SIG-M5 treated with dmso at 0.1 percent for 504 hours (cell line): Measurements from ENCODE around the gene FRMD4A.
"Not testable (repeated sequence)": the region's sequence is repeated elsewhere in the genome, so short reads cannot be mapped to it uniquely, and the experiment has no call there.

Experiments used
- DNase-seq: peaks from one replicate; lab custom pipeline; 2025; ENCODE audit not compliant: unreplicated experiment; lab: John Stamatoyannopoulos, UW

The FRMD4A gene

DNA sequence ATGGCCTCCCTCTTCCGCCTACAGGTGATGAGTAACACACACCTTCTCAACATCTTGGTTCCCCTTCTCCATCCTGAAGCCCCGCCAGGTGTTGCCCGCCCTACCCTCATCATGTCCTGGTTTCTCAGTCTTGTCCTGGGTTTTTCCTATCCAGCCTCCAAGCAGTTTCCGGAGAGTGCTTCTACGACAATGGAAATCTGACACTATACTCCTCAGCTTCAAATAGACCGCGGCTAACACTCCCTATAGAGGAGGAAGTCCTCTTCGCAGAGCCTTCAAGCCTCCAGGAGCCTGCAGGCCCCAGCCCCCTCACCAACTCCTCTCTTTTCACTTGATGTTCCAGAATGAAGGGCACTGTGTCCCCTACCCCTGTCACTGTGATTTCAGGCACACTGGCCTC is 596.6 kb downstream of the FRMD4A start:
- DNase-seq: no peak

DNA sequence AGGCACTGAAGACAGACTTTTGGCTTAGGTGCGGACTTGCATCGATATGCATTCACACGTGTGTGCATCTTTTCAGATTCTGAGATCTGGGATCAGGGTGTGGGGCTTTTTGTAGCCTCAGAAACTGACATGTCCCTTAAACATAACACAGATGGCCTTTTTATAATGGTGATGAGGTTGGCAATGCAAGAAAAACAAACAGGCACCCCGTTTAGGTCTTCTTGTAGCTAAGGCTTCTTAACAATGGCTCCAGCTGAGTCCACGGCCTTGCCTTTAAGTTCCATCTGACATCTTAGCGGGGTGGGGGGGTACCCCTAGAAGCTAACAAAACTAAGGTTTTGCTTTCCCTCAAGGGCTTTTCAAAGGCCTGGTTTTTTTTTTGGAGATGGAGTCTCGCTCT is 597.7 kb downstream of the FRMD4A start:
- DNase-seq: no peak

DNA sequence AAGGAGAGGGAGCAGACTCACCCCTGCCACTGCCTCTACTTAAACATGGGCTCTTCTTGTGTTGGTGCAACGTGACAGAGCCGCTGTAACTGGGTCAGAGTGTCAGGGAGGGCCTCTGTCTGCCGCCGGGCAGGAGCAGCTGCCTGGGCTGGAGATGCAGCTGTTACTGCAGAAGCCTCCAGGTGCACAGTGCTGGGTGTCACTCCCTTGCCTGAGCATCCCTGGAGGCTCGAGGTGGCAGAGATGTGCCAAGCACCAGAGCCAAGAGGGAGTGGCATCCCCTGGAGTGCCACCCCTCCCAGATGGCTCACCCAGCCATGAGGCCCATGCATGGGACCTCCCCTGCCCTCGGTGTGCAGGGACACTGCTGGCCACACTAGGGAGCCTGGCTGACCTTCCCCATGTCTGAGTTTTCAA is 598.3 kb downstream of the FRMD4A start:
- DNase-seq: no peak

DNA sequence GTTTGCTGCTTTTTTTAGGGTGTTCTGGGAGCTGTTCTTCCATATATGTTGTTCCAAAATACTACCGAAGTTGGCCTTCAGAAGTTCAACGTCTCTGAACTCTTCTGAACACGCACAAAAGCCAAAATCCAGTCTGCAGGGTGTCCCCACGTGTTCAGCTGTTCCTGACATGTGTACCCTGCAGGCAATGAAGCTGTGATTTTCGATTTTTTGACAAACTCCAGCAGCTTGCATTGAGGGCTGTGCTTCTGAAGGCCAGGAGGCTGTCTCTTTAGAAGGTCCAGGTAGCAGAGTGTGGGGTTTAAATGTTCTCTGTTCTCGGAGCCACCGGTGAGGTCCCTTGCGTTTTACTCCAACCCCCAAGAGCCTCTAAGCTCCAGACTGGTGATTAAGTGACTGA is 598.9 kb downstream of the FRMD4A start:
- no peak for DNase-seq

DNA sequence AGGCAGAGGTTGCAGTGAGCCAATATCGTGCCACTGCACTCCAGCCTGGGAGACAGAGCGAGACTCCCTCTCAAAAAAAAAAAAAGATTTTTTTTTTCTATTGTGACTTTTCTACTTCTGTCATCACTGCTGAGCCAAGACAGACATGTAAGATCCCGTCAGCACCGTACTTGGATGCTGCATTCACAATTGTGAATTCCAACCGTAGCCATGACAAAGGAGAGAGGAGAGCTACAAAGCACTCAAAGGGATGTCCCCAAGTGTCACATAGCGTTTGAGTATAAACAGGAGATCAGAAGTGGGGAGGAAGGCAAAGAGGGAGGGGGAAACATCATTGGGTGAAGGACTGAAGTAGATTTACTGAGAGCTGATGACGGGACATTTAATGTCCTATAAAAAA is 599.8 kb downstream of the FRMD4A start:
- no peak for DNase-seq

DNA sequence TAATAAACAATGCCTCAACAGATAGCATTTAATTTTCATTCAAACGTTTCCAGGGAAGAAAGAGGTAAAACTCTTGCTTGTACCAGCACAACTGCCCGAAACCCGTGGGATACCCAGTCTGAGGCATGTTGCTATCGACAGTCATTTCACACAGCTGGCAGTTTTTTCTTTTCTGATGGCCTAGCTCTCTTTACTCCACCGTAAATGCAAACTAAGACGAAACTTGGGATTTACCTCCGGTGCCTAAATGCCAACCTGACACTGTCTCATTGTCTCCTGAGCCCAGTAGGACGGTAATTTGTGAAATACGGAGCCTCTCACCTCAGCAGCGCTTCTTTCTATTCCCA is 600.4 kb downstream of the FRMD4A start:
- no peak for DNase-seq

DNA sequence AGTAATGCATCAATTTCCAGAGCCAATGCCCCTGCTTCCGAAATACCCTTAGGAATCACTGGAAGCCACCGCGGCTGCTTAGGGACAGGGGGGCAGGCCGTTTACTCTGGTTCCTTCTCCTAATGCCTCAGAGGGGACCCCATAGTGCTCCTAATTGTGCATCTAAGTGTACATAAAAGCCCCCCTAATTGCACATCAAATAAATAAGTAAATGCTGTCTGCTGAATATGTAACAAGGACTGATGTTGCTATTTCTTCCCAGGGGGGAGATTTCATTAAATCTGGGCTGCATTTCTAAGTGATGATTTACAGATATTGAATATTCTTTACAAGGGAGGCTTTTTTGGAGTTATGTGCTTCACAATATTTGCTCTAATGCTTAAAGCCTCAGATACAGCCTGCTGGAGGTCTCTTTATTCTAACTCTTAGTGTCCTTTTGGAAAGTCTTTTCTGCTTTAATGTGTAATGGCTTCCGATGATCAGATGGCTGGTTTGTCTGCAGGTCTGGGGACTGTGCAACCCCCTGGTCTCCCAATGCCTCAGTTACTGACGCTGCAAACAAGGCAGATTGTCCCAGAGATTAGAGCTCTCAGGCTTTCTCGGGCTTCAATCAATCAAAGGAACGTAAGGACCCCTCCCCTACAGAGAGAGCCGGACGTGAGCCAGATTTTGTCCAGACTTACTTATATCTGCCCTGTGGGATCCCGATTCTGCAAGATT is 601.0 kb downstream of the FRMD4A start:
- DNase-seq: no peak

DNA sequence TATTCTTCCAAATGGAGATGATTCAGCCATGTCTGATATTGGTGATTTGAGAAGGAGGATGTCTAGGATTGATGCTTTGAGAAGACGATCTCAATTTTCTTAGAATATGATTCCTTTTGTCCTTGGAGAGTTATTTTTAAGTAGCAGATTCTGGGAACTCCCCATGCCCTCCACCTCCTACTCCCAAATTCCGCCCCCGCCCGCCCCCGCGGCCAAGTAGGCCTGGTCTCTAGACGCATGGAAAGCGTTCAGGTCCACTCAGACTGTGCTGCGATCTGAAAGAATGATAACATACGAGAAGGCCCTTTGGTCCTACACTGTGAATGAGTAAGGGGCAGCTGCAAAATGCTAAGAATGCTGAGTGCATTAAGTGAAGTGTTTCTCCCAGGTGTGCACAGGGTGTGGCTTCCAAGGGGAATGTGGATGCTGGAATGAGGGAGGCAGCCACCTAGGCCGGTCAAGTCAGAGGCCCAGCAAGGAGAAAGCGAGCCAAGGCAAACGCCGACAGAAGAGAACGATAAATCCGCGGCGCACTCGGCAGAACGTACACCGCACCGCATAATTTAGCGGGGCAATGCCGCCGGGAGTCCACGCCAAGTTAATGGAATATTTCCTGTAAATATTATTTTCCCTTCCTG is 601.7 kb downstream of the FRMD4A start:
- no peak for DNase-seq

DNA sequence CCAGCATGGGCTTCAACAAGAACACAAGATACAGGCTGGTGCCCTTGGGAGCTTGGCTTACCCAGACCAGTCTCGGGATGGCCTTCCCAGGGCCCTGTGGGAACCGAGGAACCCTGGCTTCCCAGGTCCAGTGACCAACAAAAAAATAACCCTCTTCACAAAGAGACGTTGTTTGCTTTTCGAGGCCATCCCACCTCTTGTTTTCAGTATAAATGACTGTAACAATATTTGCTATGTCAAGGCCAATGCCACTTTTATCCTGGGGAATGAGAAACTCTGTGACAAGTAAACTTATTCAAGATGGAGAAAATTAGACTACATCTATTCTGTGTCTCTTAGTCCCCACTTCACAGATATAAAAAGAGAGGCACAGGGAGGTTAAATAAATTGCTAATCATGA is 605.1 kb downstream of the FRMD4A start:
- no peak for DNase-seq

DNA sequence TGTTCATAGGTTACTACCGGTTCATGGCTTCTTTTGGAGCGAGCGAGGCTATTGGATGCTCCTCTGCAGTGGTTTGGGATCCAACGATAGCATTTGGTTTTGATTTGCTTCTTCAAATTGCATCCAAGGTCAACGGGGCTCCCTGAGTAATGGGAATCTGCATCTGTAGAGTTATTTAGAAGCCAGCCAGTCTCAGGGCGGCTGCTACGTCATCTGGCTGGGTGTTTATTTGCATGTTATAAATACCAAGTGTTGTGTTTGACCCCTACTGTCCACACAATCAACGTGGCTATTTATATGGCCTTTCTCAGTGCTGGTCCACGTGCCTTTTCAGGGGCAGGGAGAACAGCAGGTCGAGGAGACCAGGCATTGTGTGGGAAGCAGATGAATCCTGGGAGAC is 606.2 kb downstream of the FRMD4A start:
- DNase-seq: no peak

DNA sequence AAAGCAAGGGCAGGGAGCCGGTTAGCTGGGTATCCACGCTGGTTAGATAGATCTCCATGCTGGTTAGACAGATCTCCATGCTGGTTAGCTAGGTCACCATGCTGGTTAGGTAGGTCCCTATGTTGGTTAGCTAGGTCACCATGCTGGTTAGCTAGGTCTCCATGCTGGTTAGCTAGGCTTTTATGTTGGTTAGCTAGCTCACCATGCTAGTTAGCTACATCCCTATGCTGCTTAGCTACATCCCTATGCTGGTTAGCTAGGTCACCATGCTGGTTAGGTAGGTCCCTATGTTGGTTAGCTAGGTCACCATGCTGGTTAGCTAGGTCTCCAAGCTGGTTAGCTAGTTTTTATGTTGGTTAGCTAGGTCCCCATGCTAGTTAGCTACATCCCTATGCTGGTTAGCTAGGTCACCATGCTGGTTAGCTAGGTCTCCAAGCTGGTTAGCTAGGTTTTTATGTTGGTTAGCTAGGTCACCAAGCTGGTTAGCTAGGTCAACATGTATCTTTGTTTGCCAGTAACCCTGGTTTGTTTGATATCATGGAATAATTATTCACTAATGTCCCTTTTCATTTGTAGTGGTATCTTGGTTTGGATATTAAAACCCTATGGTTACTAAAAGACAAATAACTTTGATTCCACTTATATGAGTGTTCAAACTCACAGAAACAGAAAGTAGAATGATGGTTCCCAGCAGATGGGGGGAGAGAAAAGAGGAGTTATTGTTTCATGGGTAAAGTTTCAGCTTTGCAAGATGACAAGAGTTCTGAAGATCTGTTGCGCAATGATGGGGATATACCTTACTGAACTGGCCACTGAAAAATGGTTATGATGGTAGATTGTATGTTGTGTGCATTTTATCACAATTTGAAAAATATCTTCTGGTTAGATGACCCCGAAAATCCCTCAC is 607.7 kb downstream of the FRMD4A start:
- DNase-seq: no peak

DNA sequence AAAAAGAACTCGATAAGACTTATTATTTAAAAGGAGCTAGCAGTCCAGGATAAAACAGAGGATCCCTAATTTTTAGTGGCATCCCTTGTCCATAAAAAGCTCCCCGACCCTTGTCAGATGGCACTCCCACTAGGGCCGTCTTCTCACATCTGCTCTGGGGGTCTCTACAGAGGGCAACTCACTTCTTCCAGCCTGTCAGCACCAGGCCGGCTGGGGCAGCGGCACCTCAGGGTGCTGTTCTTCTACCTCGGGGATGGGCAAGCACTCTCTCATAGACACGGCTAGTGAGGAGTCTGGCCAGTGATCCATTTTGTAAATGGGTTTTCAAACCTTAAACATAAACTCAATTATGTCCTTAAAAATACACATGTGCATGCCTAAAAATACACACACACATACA is 609.2 kb downstream of the FRMD4A start:
- no peak for DNase-seq

DNA sequence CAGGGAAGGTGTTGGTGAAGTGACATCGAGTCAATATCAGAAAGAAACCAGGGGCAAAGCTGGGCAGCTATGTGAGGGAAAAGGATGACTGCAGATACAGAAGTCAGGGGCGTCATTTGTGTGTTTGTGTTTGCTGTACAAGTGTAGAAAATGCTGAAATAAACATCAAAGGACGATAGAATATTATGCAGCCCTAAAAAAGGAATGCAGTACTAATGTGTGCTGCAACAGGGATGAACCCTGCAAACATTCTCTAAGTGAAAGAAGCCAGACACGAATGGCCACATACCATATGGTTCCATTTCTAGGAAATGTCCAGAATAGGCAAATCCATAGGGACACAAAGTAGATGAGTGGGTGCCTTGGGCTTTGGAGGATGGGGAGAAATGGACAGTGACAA is 610.0 kb downstream of the FRMD4A start:
- no peak for DNase-seq

DNA sequence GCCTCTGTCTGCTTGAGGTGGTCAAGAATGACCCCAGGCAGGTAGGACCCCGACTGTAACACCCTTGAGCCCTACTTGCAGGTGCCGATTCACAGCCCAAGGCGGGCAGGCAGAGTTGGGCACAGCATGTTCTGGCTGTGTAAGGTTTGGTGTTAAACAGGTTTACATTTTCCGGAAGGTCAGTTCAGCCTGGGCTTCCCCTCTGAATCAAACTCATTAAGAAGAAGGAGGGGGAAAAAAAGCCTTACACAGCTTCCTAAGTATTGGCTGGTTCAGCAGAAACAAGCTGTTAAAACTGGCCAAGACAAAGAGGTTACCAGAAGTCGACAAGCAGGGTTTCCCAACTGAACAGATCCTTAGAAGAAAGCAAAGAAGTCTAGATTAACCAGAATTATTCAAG is 611.3 kb downstream of the FRMD4A start:
- no peak for DNase-seq

DNA sequence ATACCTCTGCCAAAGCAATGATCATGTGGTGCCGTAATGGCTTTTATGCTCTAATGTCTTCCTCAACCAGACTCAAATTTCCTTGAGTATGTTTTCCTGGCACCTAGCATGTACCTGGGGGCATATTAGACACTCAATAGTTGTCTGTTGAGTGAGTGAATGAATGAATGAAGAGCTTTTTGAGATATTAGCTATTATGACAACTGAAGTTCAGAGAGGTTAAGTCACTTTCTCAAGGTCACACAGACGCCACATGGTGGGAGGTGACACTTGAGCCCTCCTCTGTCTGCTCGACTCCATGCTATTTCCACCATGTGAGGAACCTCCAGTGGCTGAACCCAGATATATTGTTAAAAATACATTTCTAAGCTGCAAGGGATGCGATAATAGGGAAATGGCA is 611.9 kb downstream of the FRMD4A start:
- DNase-seq: no peak

DNA sequence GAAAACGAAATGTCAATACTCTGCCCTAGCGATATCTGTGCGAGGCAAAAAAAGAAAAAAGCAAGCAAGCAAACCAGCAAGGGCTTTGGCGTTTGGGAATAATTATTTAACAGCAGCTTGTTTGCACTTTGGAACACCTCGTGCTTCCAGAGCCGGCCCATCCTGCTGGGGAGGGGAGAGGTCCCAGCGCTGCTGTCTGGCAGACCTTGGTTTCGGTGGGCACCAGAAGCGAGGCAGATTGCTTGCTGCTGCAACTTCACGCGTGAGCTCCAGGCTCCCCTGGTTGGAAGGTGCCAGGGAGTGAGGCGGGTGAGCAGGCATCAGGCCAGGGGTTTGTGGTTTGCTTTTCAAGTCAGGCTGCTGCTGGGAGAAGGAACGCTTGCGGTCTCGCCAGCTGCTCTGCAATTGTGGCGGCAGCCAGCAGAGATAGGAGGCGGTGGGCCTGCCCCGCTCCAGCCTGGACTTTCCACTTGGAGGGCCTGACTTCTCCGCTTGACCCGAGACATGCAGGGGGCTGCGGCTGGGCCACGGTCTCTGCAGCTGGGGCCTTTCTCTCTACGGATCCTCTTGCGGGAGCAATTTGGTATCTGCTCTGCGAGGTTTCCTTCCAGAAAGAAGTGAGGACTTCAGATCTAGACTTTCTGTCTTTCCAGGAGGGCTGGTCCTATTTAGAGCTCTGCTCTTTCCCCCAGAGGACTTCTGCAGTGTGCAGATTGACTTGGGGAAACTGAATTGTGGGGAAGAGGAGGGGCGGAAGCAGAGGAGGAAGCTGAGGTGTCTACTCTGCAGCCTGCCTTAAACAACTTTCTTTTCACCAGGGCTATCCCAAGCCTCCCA is 612.6 kb downstream of the FRMD4A start:
- DNase-seq: peak; percentile 64

DNA sequence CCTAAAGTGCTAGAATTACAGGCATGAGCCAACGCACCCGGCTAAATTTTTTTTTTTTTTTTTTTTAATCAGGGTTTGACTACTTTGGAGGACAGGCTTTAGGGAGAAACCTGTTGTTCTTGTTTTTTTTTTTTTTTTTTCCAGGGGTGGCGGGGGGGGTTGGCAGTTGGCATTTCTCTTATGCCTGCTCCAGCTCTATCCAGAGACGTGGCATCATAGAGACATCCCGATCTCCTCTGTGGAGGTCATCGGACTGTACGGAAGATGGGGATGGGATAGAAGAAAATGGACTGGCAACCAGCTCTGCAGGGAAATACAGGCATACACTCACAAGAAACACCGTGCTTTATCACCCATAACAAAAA is 613.2 kb downstream of the FRMD4A start:
- DNase-seq: no peak

DNA sequence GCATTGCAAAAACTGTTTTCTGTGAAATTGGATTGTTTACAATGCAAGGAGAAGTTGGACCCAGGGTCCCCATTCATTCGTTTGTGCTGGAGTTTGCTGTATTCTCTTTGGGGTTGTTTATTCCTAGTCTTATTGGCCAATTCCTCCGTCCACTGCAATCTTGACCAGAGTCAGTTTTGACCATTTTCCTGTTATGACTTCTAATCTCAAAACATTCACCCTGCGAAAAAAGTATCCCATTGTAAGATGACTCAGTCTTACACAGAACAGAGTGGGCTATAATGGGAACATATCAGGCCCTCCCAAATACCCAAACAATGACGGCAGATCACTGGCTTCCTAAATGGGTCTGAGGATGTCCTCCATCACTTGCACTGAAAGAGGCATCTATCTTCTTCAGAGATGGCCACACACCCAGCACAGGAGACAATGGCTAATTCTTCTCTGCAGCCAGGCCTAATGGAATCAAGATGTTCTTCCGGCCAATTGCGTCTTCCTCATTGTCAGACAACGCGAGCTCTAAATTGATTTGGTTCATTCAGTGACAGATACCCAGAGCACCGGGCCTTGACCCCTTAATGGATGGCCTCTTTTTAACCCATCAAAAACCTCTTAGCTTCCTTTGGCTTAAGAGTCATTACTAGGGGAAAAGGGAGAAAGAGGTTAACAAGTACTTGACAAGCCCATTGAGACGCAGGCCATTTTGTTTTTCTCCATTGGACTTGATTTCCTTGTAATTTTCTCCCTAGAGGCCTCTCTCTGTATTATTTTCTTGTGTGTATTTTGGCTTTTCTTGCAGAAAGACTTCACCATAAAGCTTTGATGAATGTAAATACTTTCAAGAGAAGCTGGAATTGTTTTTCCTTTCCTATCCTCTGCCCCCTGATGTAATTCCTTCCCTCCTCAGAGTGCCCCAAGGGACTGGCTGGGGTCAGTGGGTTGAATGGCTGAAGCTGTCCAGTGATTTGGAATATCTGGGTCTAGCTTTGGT is 614.3 kb downstream of the FRMD4A start:
- no peak for DNase-seq

DNA sequence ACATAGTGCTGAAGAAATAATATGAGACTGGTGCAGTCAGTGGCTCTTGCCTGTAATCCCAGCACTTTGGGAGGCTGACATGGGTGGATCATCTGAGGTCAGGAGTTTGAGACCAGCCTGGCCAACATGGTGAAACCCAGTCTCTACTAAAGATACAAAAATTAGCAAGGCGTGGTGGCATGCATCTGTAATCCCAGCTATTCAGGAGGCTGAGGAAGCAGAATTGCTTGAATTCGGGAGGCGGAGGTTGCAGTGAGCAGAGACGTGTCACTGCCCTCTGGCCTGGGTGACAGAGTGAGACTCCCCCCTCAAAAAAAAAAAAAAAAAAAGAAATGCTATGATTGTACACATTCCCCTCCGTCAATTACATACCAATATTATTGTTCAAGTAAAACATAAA is 615.1 kb downstream of the FRMD4A start:
- not testable (repeated sequence) for DNase-seq

DNA sequence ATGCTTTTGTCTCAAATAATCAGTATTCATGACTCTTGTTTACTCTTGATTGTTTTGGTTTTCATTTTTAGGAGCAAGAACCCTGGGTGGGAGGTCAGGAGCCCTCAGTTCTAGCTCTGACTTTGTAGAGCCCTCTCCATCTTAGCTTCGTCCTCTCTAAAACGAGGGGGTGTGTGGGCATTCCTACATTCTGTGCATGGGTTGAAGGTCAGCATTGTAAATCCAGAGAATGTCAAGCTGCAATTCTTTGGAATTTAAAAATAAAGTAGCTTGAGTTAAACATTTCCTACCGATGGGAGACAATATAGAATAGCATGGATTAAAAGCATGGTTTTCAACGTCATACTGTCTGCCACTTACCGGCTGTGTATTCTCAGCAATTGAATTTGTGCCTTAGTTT is 615.6 kb downstream of the FRMD4A start:
- no peak for DNase-seq
